ENCODE results near the gene C22orf39.

DNA sequence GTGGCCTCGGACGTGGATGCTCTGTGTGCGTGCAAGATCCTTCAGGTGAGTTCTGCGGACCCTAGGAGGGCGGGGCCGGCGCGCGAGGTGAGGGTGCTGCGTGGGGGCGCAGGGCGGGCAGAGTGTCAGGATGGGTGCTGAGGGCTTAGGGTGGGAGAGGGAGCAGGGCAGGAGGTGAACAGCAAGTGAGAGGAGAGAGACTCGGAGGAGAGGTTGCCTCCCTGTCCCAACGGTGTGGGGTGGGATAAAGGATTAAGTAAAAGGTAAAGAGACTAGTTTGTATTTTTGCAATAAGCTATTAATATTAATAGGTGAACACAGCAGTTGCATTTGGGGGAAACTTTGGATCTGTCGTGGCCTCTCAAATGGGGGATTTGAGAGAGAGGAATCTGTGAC, 32.7 kb upstream of the C22orf39 start:
- TF ChIP-seq, protein P1, sequence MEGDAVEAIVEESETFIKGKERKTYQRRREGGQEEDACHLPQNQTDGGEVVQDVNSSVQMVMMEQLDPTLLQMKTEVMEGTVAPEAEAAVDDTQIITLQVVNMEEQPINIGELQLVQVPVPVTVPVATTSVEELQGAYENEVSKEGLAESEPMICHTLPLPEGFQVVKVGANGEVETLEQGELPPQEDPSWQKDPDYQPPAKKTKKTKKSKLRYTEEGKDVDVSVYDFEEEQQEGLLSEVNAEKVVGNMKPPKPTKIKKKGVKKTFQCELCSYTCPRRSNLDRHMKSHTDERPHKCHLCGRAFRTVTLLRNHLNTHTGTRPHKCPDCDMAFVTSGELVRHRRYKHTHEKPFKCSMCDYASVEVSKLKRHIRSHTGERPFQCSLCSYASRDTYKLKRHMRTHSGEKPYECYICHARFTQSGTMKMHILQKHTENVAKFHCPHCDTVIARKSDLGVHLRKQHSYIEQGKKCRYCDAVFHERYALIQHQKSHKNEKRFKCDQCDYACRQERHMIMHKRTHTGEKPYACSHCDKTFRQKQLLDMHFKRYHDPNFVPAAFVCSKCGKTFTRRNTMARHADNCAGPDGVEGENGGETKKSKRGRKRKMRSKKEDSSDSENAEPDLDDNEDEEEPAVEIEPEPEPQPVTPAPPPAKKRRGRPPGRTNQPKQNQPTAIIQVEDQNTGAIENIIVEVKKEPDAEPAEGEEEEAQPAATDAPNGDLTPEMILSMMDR (IDR thresholded peaks at IDR 0.05; ENCODE audit: low read length) = no peak
- TF ChIP-seq EZH2 (optimal IDR thresholded peaks at IDR 0.05; ENCODE audit: low read depth, low read length) = no peak
- TF ChIP-seq EZH2phosphoT487 (IDR thresholded peaks at IDR 0.05; ENCODE audit: low read length) = no peak
